Dermis blood vessel endothelial cell (primary cell): Measurements from ENCODE around the gene TCEAL3. TPM values are rescaled to one million over a fixed set of nuclear protein-coding genes. Genes with fewer than 3 reads are reported as not detected.
A peak's percentile ranks its signal among the peaks of the same experiment; 100 is the strongest.
"Not testable (repeated sequence)": the region's sequence is repeated elsewhere in the genome, so short reads cannot be mapped to it uniquely, and the experiment has no call there.

Experiments
- DNase-seq: peaks from one replicate; pipeline ENCODE4 v3.0.0; 2010
- total RNA-seq: library from RNA; depleted of rRNA; stranded (reverse); fragments of >200 nt; gene quantifications from 2 replicates; pipeline ENCODE4 v1.2.3, GENCODE V29; 2014

TCEAL3 gene
- 8.0 and 8.4 TPM in 2 replicates for total RNA-seq

- DNase-seq = peak; percentile 56
Measured at GRCh38 chrX:103607364-103608305, at the start of gene TCEAL3. Gene TCEAL3, plus strand, starts transcription at chrX:103607963. Its CDS starts 1,102 bp downstream, at chrX:103609065.

- no peak for DNase-seq
Measured at GRCh38 chrX:103560256-103560655, 47.5 kb upstream of the TCEAL3 start.

- peak; percentile 15 for DNase-seq
Measured at GRCh38 chrX:103562801-103563200, 45.0 kb upstream of the TCEAL3 start.

DNA sequence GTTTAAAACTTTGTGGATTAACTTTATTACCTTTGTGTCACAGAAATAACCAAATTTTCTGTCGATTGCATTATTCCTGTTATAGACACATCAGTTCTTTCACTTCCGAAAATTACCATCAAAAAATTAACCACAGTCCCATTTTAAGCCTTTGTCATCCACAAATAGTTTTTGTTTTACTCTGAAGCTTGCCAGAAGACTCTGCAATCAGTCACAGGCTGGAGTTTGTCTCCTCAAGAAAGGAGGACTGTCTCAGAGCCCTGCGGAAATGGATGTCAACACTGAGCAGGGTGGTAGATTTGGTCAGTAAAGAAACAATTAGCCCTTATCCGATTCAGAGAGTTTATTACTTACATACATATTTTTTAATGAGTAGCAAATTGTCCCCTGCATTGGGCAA is 42.6 kb upstream of the TCEAL3 start:
- DNase-seq = no peak

- DNase-seq = no peak
Measured at GRCh38 chrX:103565752-103566151, 42.0 kb upstream of the TCEAL3 start.

DNA sequence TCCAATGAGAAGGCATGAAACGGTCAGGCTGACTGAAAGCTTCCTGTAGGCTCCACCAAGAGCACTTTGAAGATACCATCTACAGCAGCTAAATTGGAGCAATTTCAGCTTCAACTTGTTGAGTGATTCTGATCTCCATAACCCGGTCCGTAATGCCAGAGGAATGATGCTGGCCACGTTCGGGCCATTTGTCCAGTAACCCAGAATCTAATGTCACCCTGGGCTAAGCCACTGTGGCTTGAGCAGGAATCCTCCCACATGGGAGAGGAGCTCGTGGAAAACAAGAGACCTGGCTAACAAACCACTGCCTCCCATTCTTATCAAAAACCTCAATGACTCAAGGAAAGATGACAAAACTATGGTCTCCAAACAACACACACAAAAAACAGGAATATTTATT is 36.6 kb upstream of the TCEAL3 start:
- DNase-seq = no peak

- DNase-seq = no peak
Measured at GRCh38 chrX:103571726-103572125, 36.0 kb upstream of the TCEAL3 start.

DNA sequence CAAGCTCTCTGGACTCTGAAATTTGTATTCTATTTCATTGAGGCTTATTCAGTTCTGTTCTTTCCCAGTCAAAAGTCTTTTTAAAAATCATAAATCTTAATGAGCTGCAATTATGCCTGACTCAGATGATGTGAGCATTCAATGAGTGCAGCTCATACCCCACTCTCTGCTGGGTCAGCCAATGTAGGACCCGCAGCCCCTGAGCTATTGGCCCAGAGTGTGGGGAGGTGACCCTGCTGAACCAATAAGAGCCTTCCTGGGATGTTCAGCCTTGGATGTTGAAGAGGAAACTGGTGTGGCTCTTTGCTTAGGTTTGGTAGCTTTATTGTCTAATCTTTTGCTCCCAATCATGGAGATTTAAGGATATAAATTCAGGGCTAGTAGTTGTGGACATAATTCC is 34.6 kb upstream of the TCEAL3 start:
- DNase-seq = no peak

DNA sequence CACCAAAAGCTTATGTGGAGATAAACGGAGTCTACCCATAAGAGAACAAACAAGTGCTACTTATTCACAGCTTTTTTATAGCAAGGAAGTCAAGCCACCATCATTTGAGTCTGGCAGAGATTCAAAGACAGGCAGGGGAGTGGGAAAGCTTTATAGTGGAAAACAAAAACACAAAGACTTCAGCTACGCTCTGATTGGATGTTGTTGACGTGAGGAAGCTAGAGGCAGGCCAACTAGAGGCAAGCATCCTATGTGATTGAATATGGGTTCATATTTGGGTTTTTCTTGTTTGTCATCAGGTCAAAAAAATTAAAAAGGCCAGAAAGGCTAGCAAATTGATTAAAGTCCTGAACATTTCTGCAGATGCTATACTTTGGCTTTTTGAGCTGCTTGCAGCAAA is 23.2 kb upstream of the TCEAL3 start:
- peak; percentile 39 for DNase-seq

GRCh38 chrX:103585411-103586313 is 22.1 kb upstream of the TCEAL3 start, which contains the start of gene TCEAL4:
Gene TCEAL4, plus strand, starts transcription at chrX:103585515. Its CDS starts 1,161 bp downstream, at chrX:103586676.
- DNase-seq = peak; percentile 52

DNA sequence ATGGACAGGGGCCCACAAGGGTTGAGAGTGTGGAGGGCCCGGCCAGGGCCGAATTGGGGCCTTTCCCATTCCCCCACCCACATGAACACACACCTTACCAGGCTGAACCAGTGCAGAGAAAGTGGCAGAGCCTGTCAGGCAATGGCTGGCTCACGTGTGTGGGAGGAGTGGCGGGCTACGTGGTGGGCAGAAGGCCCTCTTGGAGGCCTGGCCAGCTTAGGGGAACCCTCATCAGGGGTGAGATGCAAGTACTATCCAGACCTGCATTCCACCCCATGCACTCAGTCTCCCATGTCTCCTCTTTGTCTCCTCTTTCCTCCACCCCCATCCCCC is 21.5 kb upstream of the TCEAL3 start:
- peak; percentile 8 for DNase-seq

DNA sequence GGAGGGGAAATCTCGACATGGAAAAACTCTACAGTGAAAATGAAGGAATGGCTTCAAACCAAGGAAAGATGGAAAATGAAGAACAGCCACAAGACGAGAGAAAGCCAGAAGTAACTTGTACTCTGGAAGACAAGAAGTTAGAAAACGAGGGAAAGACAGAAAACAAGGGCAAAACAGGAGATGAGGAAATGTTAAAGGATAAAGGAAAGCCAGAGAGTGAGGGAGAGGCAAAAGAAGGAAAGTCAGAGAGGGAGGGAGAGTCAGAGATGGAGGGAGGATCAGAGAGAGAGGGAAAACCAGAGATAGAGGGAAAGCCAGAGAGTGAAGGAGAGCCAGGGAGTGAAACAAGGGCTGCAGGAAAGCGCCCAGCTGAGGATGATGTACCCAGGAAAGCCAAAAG is 21.1 kb upstream of the TCEAL3 start:
- DNase-seq = no peak

DNA sequence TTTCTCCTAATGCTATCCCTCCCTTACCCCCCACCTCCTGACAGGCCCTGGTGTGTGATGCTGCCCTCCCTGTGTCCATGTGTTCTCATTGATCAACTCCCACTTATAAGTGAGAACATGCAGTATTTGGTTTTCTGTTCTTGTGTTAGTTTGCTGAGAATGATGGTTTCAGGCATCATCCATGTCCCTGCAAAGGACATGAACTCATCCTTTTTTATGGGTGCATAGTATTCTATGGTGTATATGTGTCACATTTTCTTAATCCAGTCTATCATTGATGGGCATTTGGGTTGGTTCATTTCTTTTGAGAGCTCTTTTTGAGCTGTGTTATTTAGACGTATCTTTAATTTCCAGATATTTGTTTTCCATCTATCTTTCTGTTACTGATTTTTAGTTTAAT is 15.5 kb upstream of the TCEAL3 start:
- DNase-seq = not testable (repeated sequence)

- not testable (repeated sequence) for DNase-seq
Measured at GRCh38 chrX:103595202-103595601, 12.6 kb upstream of the TCEAL3 start.

DNA sequence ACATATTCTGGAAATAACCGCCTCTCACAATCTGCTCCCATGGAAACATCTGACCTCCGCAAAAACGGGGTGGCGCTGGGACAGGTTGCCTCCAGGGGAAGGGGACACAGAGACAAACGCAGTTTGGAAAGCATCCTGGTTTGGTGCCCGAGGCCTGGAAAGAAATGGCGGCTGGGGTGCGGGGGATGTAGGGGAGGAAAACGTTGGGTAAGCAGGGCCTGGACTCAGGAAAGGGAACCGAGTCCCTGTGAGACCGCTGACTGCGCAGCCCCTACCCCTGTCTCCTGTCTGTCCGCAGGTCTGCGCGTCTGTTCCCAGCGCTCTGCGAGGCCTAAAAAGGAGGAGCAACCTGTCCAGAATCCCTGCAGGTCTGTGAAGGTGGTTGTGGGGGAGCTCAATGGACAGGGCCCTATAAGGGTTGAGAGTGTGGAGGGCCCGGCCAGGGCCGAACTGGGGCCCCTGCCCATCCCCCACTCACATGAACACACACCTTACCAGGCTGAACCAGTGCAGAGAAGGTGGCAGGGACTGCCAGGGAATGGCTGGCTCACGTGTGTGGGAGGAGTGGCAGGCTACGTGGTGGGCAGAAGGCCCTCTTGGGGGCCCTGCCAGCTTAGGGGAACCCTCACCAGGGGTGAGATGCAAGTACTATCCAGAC is 672 bp downstream of the TCEAL3 start:
- peak; percentile 14 for DNase-seq

DNA sequence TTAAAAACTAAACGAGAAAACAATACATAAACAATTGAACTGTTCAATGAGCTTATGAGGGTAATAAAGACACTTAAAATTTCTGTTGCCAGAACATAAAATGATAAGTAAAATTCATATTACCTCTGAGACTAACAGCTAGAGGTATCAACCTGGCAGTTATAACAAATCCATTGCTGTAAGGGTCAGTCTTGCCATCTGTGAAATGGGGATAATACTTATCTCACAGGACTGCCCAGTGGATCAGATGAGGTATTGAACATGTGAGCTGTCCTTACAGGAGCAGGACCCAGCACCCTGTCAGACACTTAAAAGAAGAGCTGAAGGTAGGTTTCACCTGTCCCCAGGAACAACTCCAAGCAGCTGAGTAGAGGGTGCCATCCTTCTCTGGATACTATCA is 2.5 kb downstream of the TCEAL3 start:
- no peak for DNase-seq

DNA sequence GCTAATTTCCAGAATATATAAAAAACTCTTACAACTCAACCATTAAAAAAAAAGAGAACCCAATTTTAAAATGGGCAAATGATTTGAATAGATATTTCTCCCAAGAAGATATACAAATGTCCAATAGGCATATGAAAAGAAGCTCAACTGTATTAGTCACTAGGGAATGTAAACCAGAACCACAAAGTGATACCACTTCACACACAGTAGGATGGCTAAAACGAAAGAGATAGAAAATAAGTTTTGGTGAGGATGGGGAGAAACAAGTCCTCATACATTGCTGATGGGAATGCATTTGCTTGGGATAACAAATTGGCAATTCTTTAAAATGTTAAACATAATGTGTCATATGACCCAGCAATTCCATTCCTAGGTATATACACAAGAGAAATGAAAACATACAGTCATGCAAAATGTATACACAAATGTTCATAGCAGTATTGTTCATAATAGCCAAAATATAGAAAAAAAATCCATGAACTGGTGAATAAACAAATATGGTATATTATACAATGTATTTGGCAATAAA is 5.7 kb downstream of the TCEAL3 start:
- no peak for DNase-seq

GRCh38 chrX:103614999-103615398 is 7.2 kb downstream of the TCEAL3 start:
- DNase-seq = no peak

- DNase-seq = no peak
Measured at GRCh38 chrX:103615781-103616371, 8.1 kb downstream of the TCEAL3 start.

DNA sequence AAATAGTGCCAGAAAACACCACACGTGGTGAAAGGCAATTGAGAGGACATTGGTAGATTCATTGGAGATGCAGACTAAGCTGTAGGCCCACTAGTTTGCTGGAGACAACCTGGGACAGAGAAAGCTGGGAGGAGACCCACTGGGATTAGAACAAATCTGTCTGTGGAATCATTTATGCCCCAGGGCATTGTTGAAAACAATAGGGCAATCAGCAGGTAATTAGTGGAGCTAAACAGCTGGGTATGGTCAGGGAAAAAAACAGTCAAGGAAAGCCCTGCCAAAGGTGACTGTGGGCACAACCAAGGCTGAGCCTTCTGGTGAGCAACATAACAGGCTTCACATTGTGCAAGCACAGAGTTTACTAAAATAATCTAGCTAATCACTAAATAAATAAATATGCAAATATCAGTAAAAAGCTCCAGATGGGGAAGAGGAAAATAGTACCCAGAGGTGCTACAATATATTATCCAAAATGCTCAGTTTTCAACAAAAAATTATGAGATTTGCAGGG is 9.0 kb downstream of the TCEAL3 start:
- DNase-seq = no peak

GRCh38 chrX:103624111-103624510 is 16.3 kb downstream of the TCEAL3 start:
- DNase-seq = no peak

DNA sequence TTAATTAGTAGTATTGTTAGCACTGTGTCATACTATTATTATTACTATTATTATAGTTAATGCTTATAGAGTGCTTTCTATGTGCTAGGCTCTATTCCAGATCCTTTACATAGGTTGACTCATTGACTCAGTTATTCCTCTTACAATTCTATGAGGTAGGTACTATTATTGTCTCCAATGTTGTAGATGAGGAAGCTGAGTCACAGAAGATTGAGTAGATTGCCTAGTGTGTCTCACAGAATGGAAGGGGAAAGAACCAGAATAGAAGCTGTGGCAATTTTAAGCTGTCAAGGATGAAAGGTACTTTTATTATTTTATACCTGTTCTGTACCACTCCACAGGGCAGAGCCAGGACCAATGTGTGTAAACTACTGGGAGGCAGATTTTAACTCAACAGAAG is 19.1 kb downstream of the TCEAL3 start:
- peak; percentile 66 for DNase-seq
